SK-N-MC (cell line): ENCODE data around the gene TMEM191B.
"Not testable (repeated sequence)": the region's sequence is repeated elsewhere in the genome, so short reads cannot be mapped to it uniquely, and the experiment has no call there.

Experiments
- DNase-seq: peaks from one replicate; pipeline ENCODE4 v3.0.0-alpha.2; 2011; ENCODE audit warnings: low read depth, low spot score
- H3K27ac ChIP-seq: fragments of 200-600 bp; sonication (generic); 2 replicates; pipeline ENCODE4 v1.5.1; 2016; ENCODE audit warnings: mixed run types
- H3K36me3 ChIP-seq: fragments of 200-600 bp; sonication (generic); 2 replicates; pipeline ENCODE4 v1.6.1; 2017; ENCODE audit warnings: antibody characterized with exemption, low read length, mixed read lengths; ENCODE audit not compliant: insufficient read depth
- H3K4me3 ChIP-seq: fragments of 200-600 bp; sonication (generic); 2 replicates; pipeline ENCODE4 v1.5.1; 2016
- H3K9ac ChIP-seq: fragments of 200-600 bp; sonication (generic); 2 replicates; pipeline ENCODE4 v1.8.0; 2017; ENCODE audit warnings: mixed run types, mixed read lengths; ENCODE audit not compliant: insufficient read length
- H3K9me3 ChIP-seq: fragments of 200-600 bp; sonication (generic); 2 replicates; pipeline ENCODE4 v1.6.1; 2017; ENCODE audit warnings: low read depth, mild to moderate bottlenecking, antibody characterized with exemption, low read length, moderate library complexity, mixed read lengths

TMEM191B gene

DNA sequence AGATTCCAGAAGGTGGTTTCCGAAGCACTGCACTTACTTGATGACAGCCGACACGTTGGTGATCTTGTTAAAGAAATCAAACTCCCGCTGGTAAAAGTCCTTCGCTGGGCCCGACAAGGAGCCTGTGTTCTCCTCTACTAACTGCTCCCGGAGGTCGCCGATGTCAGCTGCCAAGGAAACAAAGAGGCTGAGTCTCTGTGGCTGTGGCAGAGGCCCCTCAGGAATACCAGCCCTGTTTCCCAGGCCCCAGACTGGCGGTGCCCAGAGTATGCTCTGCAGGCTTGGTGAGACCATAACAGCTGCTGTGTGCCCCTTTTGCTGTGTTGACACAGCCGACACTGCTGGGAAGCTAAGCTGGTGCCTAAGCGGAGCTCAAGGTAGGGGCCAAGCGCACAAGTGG lies 17.0 kb downstream of the TMEM191B start:
- not testable (repeated sequence) for H3K4me3 ChIP-seq, H3K36me3 ChIP-seq, H3K27ac ChIP-seq, DNase-seq, H3K9me3 ChIP-seq, H3K9ac ChIP-seq

DNA sequence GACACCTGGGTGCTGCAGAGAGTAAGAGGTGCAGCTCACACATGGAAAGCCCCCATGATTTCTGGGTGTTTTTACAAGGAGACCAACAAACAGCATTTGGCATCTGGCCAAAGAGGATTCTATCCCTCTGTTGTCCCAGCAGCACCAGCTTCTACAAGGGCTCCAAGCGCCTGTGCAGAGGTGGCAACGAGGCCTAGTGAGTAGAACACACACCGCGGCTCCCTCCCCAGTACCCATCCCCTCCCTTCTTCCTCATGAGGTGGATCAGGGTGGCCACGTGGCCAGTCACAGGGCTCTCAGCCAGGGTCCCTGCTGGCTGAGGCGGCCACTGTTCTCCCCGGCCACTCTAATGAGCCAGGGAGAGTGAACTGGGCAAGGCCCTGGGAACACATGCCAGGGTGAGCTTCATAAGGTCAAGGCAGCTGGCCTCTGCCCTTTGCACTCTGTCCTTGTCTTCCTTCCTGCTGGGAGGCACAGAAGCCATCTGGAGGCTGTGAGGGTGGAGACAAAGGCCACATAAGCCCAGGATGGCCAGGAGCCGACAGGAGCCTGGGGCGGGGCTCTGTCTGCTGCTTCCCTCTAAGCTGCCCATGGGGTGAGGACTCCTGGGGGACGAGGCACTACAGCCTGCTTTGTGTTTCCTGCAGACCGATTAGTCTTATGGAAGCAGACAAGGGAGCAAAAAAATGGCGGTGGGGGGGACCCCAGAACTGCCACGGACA lies 22.0 kb downstream of the TMEM191B start:
- H3K27ac ChIP-seq, DNase-seq, H3K9ac ChIP-seq, H3K36me3 ChIP-seq, H3K4me3 ChIP-seq, H3K9me3 ChIP-seq: not testable (repeated sequence)

DNA sequence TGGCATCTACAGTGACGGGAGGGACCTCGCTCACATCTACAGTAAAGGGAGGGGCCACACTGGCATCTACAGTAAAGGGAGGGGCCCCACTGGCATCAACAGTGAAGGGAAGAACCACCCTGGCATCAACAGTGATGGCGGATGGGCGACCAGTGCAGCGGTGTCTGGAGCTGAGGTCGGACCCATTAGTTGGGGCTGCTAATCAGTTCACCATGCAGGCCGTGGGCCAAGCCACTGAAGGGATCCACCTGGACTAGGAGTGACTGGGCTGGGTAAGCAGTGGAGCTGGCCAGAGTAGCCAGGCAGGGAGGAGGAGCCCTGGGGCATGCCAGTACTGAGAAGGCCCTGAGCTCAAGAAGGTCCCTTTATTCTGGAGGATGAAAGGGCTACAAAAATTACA lies 23.4 kb downstream of the TMEM191B start:
- not testable (repeated sequence) for H3K9ac ChIP-seq, H3K27ac ChIP-seq, DNase-seq, H3K36me3 ChIP-seq, H3K4me3 ChIP-seq, H3K9me3 ChIP-seq

DNA sequence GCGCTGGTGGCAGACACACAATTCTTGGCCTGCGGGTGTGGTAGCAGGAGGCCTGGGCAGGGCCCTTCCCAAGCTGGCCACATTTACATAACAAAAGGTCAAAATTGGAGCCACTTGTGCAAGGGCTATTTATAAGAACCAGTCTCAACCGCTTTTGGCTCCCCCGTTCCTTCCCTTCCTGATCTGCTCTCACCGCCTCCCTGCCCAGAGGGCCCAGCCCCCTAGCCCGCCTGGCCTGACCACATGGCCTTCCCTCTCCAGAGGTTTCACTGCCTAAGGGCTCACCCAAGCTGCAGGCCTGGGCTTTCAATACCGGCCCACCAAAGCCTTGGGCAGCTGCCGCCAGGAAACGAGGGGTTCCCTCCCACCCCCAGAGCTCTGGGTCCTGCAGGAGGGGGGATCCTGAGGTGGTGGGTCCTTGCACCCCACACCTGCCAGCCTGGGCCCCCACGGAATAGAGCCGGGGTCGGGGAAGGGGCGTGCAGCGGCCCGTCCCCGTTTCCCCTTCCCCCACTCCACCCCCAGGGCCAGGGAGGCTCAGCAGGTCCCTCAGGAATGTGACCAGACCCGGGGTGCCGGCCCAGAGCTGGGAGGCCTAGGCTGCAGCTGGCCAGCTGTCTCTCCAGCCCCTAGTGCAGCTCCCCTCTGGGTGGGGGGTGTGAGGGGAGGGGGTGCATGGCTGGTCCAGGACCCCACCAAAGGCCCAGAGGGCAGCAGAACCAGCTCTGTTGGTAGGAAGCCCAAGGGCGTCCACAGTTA lies 25.4 kb downstream of the TMEM191B start:
- not testable (repeated sequence) for H3K27ac ChIP-seq, H3K9ac ChIP-seq, H3K9me3 ChIP-seq, H3K36me3 ChIP-seq, H3K4me3 ChIP-seq, DNase-seq

DNA sequence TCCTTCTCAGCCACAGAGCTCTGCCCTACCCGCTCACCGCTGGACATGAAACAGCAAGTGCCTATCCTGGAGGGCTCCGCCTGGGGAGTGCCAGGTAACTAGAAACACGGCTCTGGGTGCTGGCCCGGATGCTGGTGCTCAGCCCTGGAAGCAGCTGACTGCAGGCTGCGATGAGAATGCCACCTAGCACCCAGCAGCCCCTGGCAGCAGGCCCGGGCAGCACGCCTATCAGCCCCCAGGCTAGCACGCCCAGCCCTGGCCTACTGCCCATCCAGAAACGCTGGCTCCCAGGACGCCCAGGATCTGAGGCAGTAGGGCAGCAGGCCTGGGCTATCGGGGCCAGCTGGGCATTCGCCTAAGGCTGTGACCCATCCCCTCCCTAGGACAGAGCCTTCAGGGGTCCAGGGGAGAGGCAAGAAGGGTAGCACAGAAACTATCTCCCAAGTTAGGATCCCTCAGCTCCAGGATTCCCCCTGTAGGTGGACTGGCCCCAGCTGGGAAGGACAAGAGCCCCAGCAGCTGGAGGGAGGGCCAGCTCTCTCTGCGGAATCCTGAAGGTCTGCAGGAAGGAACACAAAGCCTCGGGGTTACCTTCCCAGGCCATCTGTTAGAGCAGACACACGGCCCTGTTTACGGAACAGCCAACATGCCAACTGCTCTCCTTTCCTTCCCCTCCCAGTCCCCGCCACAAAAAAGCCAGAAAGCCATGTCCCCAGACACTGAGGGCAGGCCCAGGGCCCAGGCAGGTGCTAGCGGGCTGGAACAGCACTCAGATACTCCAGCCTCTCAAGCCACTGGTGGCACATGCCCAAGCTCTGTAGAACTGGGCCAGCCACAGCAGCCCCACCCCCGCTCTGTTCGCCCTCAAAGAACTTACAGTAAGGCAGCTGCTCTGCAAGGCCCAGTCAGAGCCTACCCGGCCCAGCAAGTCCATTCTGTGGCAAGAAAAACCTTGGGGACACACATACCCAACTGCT lies 27.0 kb downstream of the TMEM191B start:
- not testable (repeated sequence) for H3K9ac ChIP-seq, H3K4me3 ChIP-seq, H3K9me3 ChIP-seq, H3K27ac ChIP-seq, DNase-seq, H3K36me3 ChIP-seq

DNA sequence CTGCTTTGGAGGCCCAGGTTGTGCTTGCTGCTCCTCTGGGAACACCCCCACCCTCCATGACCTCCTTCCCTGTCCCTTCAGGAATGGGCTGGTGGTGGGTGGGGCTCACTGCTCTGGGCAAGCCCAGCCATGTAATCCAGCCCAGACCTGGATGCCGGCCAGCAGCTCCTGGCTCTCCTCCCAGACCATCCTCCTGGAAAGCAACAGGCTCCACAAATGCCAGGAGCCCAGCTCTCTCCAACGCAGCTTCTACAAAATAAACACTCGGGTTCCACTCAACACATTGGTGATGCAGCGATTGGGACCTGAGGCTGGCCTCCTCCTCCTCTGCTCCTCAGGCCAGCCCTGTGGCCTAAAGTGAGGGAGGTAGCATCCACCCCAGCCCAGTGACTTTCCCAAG lies 30.9 kb downstream of the TMEM191B start:
- not testable (repeated sequence) for H3K36me3 ChIP-seq

DNA sequence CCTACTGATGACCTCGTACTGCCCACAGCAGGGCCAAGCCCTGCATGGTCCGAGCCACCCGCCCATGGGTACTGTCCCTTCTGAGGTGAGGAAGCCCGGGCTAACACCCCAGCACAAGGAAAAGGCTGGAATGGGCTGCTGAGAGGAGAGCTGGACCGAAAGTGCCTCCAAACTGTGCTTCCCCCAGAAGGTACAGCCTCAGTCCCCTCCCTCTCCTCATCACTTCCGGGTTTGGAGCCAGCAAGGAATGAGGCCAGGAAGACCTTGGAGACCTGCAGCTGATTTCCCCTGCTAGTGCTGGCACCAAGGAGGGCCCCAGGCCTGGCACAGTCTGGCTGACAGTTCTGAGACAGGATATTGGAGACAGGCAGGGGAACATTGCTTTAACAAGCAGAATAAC lies 31.3 kb downstream of the TMEM191B start:
- not testable (repeated sequence) for H3K27ac ChIP-seq, H3K9ac ChIP-seq, H3K9me3 ChIP-seq, DNase-seq, H3K36me3 ChIP-seq, H3K4me3 ChIP-seq

More for the DNA sequence above, 30.9 kb downstream of the TMEM191B start:
- H3K9ac ChIP-seq, DNase-seq, H3K4me3 ChIP-seq, H3K27ac ChIP-seq, H3K9me3 ChIP-seq: not testable (repeated sequence)

DNA sequence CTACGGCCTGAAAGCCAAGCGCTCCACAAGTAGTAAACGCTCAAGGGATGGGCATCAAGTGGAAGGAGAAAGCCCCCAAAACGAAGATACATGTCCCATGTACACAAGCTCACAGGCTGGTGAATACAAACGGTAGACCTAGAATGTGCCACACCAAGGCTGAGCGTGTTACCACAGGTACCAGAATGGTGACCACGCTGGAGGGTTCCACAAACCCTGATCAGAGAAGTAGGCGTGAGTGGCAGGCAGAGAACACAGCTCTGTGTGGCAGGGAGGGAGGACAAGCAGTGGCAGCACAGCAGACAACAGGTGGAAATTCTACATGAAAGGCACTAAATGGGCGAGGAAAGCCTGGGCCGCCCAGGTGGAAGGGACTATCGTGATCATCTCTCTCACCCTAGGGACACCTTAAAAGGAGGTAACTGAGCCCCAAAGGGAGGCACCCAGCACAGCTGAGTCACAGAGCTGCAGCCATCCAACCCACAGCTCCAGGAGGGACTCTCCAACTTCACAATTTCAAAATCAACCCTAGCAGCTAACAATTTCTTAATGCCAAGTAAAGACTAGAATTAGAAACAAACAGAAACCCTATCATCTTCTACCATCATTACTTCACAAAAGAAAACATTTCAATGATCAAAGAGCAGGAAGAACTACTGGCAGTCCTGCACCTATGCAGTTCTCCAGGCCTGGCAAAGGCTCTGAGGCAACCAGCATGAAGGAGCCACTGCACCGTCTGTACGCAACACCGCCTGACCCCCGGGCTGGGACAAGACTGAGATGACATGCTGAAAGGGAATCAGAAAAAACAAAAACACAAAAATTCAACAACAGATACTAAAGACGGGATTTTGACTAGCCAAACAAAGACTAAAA lies 32.7 kb downstream of the TMEM191B start:
- not testable (repeated sequence) for DNase-seq, H3K27ac ChIP-seq, H3K9ac ChIP-seq, H3K4me3 ChIP-seq, H3K36me3 ChIP-seq, H3K9me3 ChIP-seq

DNA sequence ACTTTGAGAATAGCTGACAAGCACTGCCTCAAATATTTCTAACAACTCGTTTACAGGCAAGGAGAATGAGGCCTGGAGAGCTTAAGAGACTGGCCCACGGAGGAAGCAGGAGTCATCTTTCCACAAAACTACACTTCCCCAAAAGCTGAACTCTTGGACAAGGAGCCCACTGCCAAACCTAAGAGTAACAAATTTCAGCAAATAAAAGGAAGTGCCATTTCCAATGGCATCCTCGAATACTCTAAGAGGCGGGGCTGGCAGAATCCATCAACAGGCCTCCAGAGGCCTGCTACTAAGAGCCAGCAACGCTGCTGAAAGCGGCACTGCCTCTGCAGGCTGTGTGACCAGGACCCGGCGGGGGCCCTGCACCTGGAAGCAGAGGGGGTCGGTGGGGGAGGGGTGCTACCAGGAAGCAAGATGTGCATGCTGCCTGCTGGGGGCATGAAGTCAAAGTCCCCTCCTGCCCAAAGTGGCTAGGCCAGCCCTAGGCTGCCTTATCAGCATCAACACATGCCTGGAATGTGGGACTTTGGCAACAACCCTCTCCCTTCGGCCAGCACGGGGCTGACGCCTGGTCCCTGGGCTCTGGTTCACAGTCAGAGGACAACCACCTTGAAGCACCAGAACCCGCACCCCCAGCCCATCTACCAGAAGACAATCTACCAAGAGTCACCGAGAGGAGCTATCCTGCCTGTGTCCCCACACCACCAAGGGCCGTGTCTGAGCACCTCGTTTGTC lies 43.1 kb downstream of the TMEM191B start:
- not testable (repeated sequence) for H3K27ac ChIP-seq, H3K9me3 ChIP-seq, H3K36me3 ChIP-seq, H3K9ac ChIP-seq, H3K4me3 ChIP-seq, DNase-seq

DNA sequence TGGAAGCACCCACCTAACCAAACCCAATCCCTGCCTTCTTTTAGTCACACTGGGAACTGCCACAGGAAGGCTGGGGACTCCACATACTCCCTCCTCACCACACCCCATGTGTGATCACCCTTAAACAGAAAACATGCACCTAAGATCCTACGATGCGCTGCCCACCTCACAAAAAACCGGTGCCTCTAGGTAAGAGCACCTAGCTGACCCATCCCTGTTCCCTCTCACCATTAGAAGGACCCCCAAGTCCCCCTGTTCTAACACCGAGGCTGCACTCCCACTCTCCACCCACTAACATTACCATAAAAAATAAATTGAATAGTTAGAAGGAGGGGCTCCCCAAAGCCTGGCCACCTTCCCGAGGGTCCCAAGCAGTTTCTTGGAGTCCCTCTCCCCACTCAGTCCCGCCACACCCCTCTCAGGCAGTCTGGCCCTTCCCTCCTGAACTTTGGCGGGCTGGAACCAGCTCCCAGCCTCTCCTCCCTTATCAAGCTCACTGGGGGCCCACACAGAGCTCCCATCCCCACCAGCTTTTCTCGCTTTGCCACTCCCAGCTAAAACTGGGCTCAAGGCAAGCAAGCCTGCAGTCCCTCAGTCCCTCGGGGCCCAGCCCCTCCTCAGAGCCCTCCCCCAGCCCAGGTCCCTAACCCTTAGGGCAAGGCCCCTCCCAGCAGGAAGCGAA lies 46.0 kb downstream of the TMEM191B start:
- not testable (repeated sequence) for H3K9ac ChIP-seq, DNase-seq, H3K27ac ChIP-seq, H3K36me3 ChIP-seq, H3K4me3 ChIP-seq, H3K9me3 ChIP-seq

DNA sequence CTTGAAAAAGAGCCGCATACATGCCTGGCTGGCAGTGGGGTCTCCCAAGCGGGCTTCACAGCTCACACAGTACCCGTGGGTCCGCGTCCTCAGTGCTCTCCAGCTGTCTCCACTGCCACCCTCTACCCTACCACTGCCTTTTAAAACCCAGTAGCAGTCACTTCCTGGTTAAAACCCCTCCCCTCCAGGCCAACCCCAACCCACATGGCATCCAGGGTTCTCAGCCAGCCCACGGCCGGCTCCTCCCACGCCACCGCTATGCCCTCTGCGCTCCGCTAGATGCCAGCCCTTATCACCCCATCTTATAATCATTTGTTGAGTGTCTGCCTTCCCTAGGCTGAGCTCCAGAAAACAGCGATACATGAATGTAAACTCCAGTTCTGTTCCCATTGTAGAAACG lies 47.0 kb downstream of the TMEM191B start:
- not testable (repeated sequence) for DNase-seq, H3K27ac ChIP-seq, H3K9ac ChIP-seq, H3K4me3 ChIP-seq, H3K9me3 ChIP-seq, H3K36me3 ChIP-seq

DNA sequence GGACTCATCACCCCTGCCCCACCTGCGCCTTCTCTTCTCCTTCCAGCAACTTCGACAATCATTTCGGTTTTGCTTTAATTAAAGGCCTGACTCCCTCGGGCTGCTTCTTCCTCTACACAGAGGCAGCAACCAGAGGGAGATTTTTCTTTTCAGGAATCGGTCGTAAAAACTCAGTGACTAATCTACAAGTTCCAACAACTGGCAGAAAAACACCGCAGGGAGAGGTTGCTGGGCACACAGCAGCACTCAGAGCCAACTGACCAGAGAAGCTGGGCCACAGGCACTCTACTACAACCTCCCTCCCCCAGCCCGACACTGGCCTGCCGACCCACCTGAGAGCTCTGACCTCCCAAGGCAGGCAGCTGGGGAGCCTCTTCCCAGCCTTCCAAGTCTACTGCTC lies 48.1 kb downstream of the TMEM191B start:
- H3K36me3 ChIP-seq, H3K9ac ChIP-seq, H3K4me3 ChIP-seq, H3K27ac ChIP-seq, DNase-seq, H3K9me3 ChIP-seq: not testable (repeated sequence)
